ENCODE results near the gene AOAH.

Gene AOAH

GRCh38 chr7:36692456-36692855 is 31.8 kb downstream of the AOAH start:
- no peak for DNase-seq (ENCODE audit: low read depth in 2 of 2)

DNA sequence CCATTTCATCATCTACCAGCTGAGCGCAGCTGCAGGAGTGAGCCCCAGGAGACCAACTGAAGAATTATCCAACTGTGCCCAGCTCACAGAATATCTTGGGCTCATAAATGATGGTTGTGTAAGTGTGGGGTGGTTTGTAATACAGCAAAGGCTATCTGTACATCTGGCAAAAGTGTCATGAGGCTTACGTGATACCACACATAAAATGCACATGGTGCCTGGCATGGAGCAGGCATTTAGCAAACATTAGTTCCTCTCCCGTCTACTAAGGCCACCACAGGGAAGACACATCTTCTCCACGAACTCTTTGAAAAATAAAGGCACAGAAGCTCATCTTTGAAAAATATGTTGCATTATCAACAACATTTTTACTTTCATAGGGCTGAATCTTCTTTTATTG is 32.3 kb downstream of the AOAH start:
- no peak for DNase-seq (ENCODE audit: low read depth in 2 of 2)

GRCh38 chr7:36690514-36691187 is 33.6 kb downstream of the AOAH start:
- no peak for DNase-seq (ENCODE audit: low read depth in 2 of 2)

DNA sequence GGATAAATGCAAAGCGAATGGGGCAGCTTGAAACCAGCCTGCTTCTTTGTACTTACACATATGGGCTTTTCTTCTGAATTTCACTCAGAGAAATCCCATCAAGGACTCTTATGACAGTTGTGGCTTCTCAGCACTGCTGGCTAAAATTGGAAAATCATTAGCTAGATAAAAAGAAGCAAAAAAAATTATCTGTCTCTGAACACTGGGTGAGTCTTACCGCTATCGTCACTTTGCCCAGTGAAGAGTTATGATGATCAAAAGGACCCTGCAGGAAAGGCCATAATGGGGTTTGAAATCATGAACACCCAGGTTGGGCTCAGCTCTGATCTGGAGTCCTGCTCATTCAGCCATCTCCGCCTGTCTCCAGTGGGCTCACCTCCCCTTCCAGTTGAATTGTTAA is 34.3 kb downstream of the AOAH start:
- DNase-seq (ENCODE audit: low read depth in 2 of 2) = no peak

DNA sequence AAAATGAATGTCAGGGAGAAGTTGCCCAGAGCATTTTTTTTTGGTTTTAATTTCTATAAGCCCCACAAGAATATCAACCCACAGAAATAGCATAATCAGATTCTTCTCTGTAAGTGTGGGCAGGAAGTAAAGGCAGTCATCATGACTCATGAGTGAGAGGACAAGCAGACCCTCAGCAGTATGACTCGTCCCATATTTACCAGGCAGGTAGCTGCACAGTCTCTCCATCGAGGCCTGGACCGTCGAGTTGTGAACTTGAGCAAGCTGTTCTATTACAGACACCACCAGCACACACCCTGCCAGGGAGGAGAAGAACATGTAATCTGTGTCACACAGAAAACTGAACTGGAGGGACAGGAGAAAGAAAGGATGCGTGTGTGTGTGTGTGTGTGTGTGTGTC is 37.8 kb downstream of the AOAH start:
- DNase-seq (ENCODE audit: low read depth in 2 of 2) = peak; percentile 56 to 58

DNA sequence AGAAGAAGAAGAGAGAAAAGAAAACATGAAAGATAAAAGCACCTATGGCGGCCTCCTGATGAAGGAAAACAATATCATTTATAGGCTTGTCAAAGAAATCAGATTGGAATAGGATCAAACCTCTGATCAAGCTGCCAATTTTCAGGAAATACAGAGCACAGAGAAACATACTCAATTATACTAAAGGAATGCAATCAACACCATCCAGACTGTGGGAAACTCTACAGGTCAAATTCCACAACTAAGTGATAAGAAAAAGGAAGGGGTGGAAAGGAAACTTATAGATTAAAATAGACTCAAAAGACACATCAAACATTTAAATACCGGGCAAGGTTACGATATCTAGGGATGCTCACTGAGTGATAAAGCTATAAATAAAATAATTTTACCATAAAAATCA is 39.3 kb downstream of the AOAH start:
- DNase-seq (ENCODE audit: low read depth in 2 of 2) = no peak

- DNase-seq (ENCODE audit: low read depth in 2 of 2) = no peak
Observed at GRCh38 chr7:36683695-36684357, 40.5 kb downstream of the AOAH start.

- no peak for DNase-seq (ENCODE audit: low read depth in 2 of 2)
Observed at GRCh38 chr7:36683111-36683510, 41.2 kb downstream of the AOAH start.

GRCh38 chr7:36682102-36682501 is 42.2 kb downstream of the AOAH start:
- no peak for DNase-seq (ENCODE audit: low read depth in 2 of 2)

DNA sequence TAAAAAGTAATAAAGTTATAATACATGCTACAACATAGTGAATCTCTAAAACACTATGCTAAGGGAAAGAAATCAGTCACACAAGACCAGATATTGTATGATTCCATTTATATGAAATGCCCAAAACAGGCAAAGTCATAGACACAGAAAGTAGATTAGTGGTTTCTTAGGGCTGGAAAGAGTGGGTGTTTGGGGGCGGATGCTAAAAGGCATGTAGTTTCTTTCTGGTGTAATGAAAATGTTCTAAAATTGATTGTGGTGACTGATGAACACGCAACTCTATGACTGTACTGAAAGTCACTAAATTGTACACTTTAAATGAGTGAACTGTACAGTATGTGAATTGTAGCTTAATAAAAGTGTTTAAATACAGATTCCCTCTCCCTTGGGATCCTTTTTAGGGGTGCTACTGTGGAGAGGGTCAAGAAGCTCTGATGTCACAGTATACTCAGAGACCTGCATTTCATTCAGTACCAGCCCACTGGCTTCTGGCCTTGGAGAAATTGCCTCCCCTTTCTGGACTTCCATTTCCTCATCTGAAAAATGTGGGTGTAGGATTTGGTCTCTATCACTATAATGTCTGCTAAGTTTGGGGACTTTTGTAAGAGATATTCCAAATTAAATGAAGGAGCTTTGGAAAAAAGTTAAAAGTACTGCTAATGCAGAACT is 46.4 kb downstream of the AOAH start:
- DNase-seq (ENCODE audit: low read depth in 2 of 2) = peak; percentile 59 to 63

GRCh38 chr7:36673703-36674102 is 50.6 kb downstream of the AOAH start:
- DNase-seq (ENCODE audit: low read depth in 2 of 2) = no peak

- DNase-seq (ENCODE audit: low read depth in 2 of 2) = no peak
Observed at GRCh38 chr7:36671432-36671829, 52.9 kb downstream of the AOAH start.

GRCh38 chr7:36670585-36671431 is 53.5 kb downstream of the AOAH start:
- DNase-seq (ENCODE audit: low read depth in 2 of 2) = peak; percentile 53 to 54

GRCh38 chr7:36668750-36669149 is 55.5 kb downstream of the AOAH start:
- no peak for DNase-seq (ENCODE audit: low read depth in 2 of 2)

DNA sequence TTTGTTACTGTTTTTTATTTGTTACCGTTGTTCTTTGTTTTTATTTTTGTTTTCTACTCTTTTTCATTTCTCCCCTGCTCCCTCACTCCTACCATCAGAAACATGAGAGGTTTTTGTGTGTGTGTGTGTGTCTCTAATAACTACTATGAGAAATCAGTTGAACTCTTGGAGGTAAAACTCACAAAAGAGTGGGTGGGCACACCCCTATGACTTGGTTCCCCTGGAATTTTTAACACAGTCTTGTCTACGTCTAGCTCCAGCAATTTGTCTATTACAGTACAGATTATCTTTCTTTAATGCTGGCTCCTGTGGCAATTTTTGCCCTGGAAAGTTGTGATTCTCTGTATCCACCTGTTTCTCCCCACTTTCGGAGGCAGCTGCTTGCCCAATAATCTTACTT is 56.2 kb downstream of the AOAH start:
- no peak for DNase-seq (ENCODE audit: low read depth in 2 of 2)

DNA sequence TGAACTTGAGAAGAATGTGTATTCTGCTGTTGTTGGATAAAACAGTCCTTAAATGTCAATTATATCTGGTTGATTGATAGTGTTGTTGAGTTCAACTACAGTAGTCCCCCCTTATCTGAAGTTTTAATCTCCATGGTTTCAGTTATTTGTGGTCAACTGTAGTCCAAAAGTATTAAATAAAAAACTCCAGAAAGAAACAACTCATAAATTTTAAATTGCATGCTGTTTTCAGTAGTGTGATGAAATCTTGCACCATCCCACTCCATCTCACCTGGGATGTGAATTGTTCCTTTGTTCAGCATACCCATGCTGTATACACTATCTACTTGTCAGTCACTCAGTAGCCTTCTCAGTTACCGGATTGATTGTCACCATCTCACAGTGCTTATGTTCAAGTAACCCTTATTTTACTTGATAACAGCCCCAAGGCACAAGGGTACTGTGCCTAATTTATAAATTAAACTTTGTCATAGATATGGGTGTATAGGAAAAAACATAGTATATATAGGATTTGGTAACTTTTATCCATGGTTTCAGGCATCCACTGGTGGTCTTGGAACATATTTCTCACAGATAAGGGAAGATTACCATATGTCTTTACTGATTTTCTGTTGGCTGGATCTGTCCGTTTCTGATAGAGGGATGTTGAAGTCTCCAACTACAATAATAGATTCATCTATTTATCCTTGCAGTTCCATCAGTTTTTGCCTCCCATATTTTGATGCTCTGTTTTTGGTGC is 57.1 kb downstream of the AOAH start:
- DNase-seq (ENCODE audit: low read depth in 2 of 2) = no peak

GRCh38 chr7:36663481-36663880 is 60.8 kb downstream of the AOAH start:
- DNase-seq (ENCODE audit: low read depth in 2 of 2) = no peak

DNA sequence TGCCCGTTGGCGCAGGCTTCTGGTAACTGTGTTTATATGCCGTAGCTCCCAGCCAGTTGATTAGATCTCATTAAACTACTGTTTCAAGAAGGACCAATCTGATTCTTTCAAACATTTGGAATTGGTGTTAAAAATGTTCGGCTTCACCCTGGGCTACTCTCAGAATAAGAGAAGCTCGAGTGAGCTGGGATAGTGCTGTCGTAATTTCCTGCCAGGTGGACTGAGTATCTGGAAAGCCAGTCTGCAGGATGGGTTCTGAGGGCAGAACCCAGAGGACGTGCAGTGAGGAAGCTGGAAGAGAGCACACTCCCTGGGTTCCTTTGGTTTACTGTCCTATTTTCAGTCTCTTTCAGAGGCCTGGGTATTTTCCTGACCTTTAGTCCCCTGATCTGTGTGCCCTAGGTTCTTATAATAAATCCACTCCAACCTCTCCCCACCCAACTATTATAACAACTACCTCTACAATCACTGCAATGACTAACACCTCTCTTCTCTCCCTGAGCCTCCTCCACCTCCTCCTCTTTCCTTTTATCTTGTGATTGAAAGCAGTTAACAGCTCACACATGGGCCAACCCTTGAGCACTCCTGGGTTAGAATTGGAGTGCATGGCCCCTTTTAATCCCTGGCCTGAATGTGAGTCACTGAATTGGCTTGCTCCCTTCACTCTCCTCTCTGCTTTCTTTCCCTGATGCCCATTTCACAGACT is 63.0 kb downstream of the AOAH start:
- no peak for DNase-seq (ENCODE audit: low read depth in 2 of 2)

- DNase-seq (ENCODE audit: low read depth in 2 of 2) = no peak
Observed at GRCh38 chr7:36659638-36660341, 64.5 kb downstream of the AOAH start.

GRCh38 chr7:36659172-36659516 is 65.2 kb downstream of the AOAH start:
- no peak for DNase-seq (ENCODE audit: low read depth in 2 of 2)
